HCT116 (cell line): ENCODE measurements around the gene PEX11A. TPM values are rescaled to one million over a fixed set of nuclear protein-coding genes. Genes with fewer than 3 reads are reported as not detected.

Experiments
- ATAC-seq: fragments of 200-7000 bp; cut with Tn5 transposase; 2 replicates; pipeline ENCODE4 v1.9.1; 2020; ENCODE audit warnings: mild to moderate bottlenecking, moderate library complexity
- BruUV-seq: library from RNA; stranded (reverse); fragments of 400-500 nt; replicated peaks from 2 replicates; lab custom pipeline; 2021; lab: Mats Ljungman, UMichigan
- CTCF ChIA-PET: fragments of 300-600 bp; sonication (Branson Sonifier 250); formaldehyde crosslinking; loops from one replicate; lab custom pipeline; 2021; ENCODE audit warnings: antibody characterized with exemption; lab: Charles Lee
- POLR2A ChIA-PET: fragments of 300-600, 350-600 bp; sonication (Branson Sonifier 250); formaldehyde crosslinking; loops from one replicate; lab custom pipeline; 2021; ENCODE audit warnings: antibody characterized with exemption; lab: Charles Lee
- RAD21 ChIA-PET, 2 experiments: fragments of 300-600 bp; sonication (Branson Sonifier 250); formaldehyde crosslinking; loops; one replicate each; lab custom pipeline; 2023; ENCODE audit warnings: low total read pairs in 2 of 2; ENCODE audit not compliant: uncharacterized antibody in 2 of 2, unreplicated experiment in 2 of 2, low non-redundant PET in 1 of 2; lab: Charles Lee
- DNase-seq: peaks from one replicate; pipeline ENCODE4 v3.0.0-alpha.2; 2010; ENCODE audit warnings: low read depth, low spot score
- H2AFZ ChIP-seq: fragments of 200-600 bp; shearing (Covaris generic), sonication (generic); 2 replicates; pipeline ENCODE4 v1.6.1; 2017; ENCODE audit warnings: low read depth, mixed run types, mixed read lengths, antibody characterized with exemption, low read length; ENCODE audit not compliant: poor library complexity, severe bottlenecking
- H3K27ac ChIP-seq: 2 replicates; pipeline ENCODE4 v1.5.1; 2012; ENCODE audit warnings: low read depth, low read length
- H3K27me3 ChIP-seq: fragments of 200-600 bp; sonication (generic); 2 replicates; pipeline ENCODE4 v1.6.1; 2016; ENCODE audit warnings: mixed run types, low read length, mixed read lengths; ENCODE audit not compliant: insufficient read depth
- H3K36me3 ChIP-seq, 2 experiments: fragments of 200-500 bp in 1 of 2; fragments of 200-600 bp in 1 of 2; sonication (Bioruptor generic) in 1 of 2; sonication (generic) in 1 of 2; 2 replicates each; pipeline versions ENCODE4 v1.5.1 to v1.6.1; 2014 to 2016; ENCODE audit warnings: low read length in 2 of 2, inconsistent platforms in 1 of 2, mixed read lengths in 1 of 2, mixed run types in 1 of 2; ENCODE audit not compliant: insufficient read depth in 2 of 2, control insufficient read depth in 1 of 2
- H3K4me1 ChIP-seq, 2 experiments: fragments of 200-600 bp in 1 of 2; sonication (generic) in 1 of 2; 2 replicates each; pipeline versions ENCODE4 v1.5.1 to v1.6.1; 2012 to 2017; ENCODE audit warnings: low read length in 2 of 2, inconsistent platforms in 1 of 2, mild to moderate bottlenecking in 1 of 2, mixed read lengths in 1 of 2, mixed run types in 1 of 2, moderate library complexity in 1 of 2; ENCODE audit not compliant: insufficient read depth in 2 of 2, control insufficient read depth in 1 of 2
- H3K4me2 ChIP-seq: fragments of 200-600 bp; sonication (generic); 2 replicates; pipeline ENCODE4 v1.6.1; 2017; ENCODE audit warnings: mixed run types, low read length, mixed read lengths
- H3K4me3 ChIP-seq, 2 experiments: fragments of 200-600 bp in 1 of 2; sonication (generic) in 1 of 2; replicated peaks in 1 of 2; 2 replicates each; pipeline ENCODE4 v1.5.1; 2011 to 2016; ENCODE audit warnings: low read length in 2 of 2, control low read depth in 1 of 2, low read depth in 1 of 2, mild to moderate bottlenecking in 1 of 2, mixed read lengths in 1 of 2, mixed run types in 1 of 2
- H3K79me2 ChIP-seq: fragments of 200-600 bp; sonication (generic); 2 replicates; pipeline ENCODE4 v1.6.1; 2017; ENCODE audit warnings: mild to moderate bottlenecking, mixed run types, low read length, moderate library complexity, mixed read lengths; ENCODE audit not compliant: insufficient read depth
- H3K9ac ChIP-seq: fragments of 200-600 bp; sonication (generic); 2 replicates; pipeline ENCODE4 v1.6.1; 2016; ENCODE audit warnings: low read length, mixed read lengths
- H3K9me2 ChIP-seq: fragments of 200-600 bp; sonication (generic), shearing (Covaris generic); 2 replicates; pipeline ENCODE4 v1.6.1; 2017; ENCODE audit warnings: mixed run types, mild to moderate bottlenecking, moderate library complexity; ENCODE audit not compliant: insufficient read depth
- H3K9me3 ChIP-seq, 2 experiments: fragments of 200-500 bp in 1 of 2; fragments of 200-600 bp in 1 of 2; sonication (Bioruptor generic) in 1 of 2; sonication (generic) in 1 of 2; 2 replicates each; pipeline ENCODE4 v1.6.1; 2014 to 2017; ENCODE audit warnings: low read length in 2 of 2, mixed read lengths in 2 of 2, inconsistent platforms in 1 of 2, low read depth in 1 of 2, mild to moderate bottlenecking in 1 of 2, mixed run types in 1 of 2, moderate library complexity in 1 of 2; ENCODE audit not compliant: control insufficient read depth in 1 of 2, insufficient read depth in 1 of 2
- H4K20me1 ChIP-seq: fragments of 200-600 bp; sonication (generic), shearing (Covaris generic); 2 replicates; pipeline ENCODE4 v1.6.1; 2017; ENCODE audit warnings: mixed run types, mild to moderate bottlenecking, moderate library complexity; ENCODE audit not compliant: insufficient read depth
- CBX3 ChIP-seq: IDR thresholded peaks from 2 replicates; pipeline ENCODE4 v1.6.1; 2012; ENCODE audit warnings: low read depth
- EGR1 ChIP-seq: IDR thresholded peaks from 2 replicates; pipeline ENCODE4 v1.6.1; 2012; ENCODE audit warnings: low read depth
- ELF1 ChIP-seq: IDR thresholded peaks from 2 replicates; pipeline ENCODE4 v1.6.1; 2012; ENCODE audit warnings: low read depth, borderline replicate concordance
- EZH2 ChIP-seq: fragments of 200-600 bp; sonication (generic); IDR thresholded peaks from 2 replicates; pipeline ENCODE4 v1.6.1; 2017; ENCODE audit warnings: antibody characterized with exemption, mixed run types
- EZH2phosphoT487 ChIP-seq: fragments of 200-600 bp; IDR thresholded peaks from 2 replicates; pipeline ENCODE4 v1.6.1; 2018; ENCODE audit warnings: antibody characterized with exemption, borderline replicate concordance
- FOSL1 ChIP-seq: IDR thresholded peaks from 2 replicates; pipeline ENCODE4 v1.6.1; 2012; ENCODE audit warnings: low read depth
- JUND ChIP-seq: IDR thresholded peaks from 2 replicates; pipeline ENCODE4 v1.6.1; 2012
- POLR2A ChIP-seq: IDR thresholded peaks from 2 replicates; pipeline ENCODE4 v1.7.0; 2011; ENCODE audit warnings: borderline replicate concordance; ENCODE audit not compliant: insufficient read depth, insufficient read length; ENCODE audit errors: extremely low read depth
- POLR2AphosphoS5 ChIP-seq: IDR thresholded peaks from 2 replicates; pipeline ENCODE4 v1.6.1; 2011; ENCODE audit warnings: mild to moderate bottlenecking, low read depth, low read length, moderate library complexity
- SIN3A ChIP-seq: IDR thresholded peaks from 2 replicates; pipeline ENCODE4 v1.6.1; 2012; ENCODE audit warnings: low read depth
- SP1 ChIP-seq: IDR thresholded peaks from 2 replicates; pipeline ENCODE4 v1.6.1; 2012; ENCODE audit warnings: low read depth
- SRF ChIP-seq: IDR thresholded peaks from 2 replicates; pipeline ENCODE4 v1.6.1; 2012; ENCODE audit warnings: low read depth
- TCF7L2 ChIP-seq: IDR thresholded peaks from 2 replicates; pipeline ENCODE4 v1.7.0; 2011; ENCODE audit warnings: borderline replicate concordance, inconsistent platforms; ENCODE audit not compliant: insufficient read depth, insufficient read length; ENCODE audit errors: extremely low read depth
- YY1 ChIP-seq: IDR thresholded peaks from 2 replicates; pipeline ENCODE4 v1.6.1; 2011; ENCODE audit warnings: low read length, low read depth, moderate library complexity, mild to moderate bottlenecking; ENCODE audit not compliant: insufficient replicate concordance; ENCODE audit errors: extremely low read depth
- ZFX ChIP-seq: fragments of 450-650 bp; IDR thresholded peaks from 2 replicates; pipeline ENCODE4 v1.6.1; 2017
- ZNF274 ChIP-seq: fragments of 200-500 bp; sonication (Bioruptor generic); IDR thresholded peaks from 2 replicates; pipeline ENCODE4 v1.6.1; 2014; ENCODE audit warnings: mild to moderate bottlenecking, low read depth, low read length, inconsistent platforms
- intact Hi-C: fragments of 100-400 bp; cut with micrococcal nuclease; formaldehyde crosslinking; loops from 2 replicates; pipeline ENCODE4 v1.10.0; 2022
- total RNA-seq: library from RNA; stranded (reverse); gene quantifications from one replicate; pipeline ENCODE4 v1.2.1, GENCODE V29; 2021; ENCODE audit not compliant: unreplicated experiment
- TF ChIP-seq, protein P1 (sequence below): IDR thresholded peaks from 2 replicates; pipeline ENCODE4 v1.6.1; 2012; ENCODE audit warnings: low read depth
- TF ChIP-seq, protein P2 (sequence below): IDR thresholded peaks from 2 replicates; pipeline ENCODE4 v1.6.1; 2012
- TF ChIP-seq, protein P3 (sequence below): IDR thresholded peaks from 2 replicates; pipeline ENCODE4 v1.6.1; 2012

The PEX11A gene
- total RNA-seq, 1 experiment from 2014 or later = 7.1 TPM

DNA sequence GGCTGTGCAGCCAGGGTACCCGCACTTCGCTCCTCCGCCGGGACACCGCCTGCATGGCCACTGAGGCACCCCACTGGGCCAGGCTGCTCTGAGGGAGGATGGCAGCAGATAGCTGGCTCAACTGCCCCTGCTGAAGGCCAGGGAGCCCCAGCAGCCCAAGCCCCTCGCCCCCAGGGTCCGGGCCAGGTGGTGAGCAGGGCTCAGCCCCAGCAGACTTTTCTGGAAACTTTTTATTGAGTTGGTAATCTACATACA, 22.9 kb downstream of the PEX11A start:
- Histone ChIP-seq H3K4me3 (no peak overlapping the region), H4K20me1 (no peaks in the 10 kb centered on the region), H3K9me2 (no peaks in the 10 kb centered on the region), H3K27me3 (no peaks in the 10 kb centered on the region), H3K36me3 (no peaks in the 10 kb centered on the region), H3K79me2 (no peaks in the 10 kb centered on the region), H3K27ac (no peak overlapping the region), H3K9ac (no peak overlapping the region), H3K4me1 (peaks cover 0 to 5% of the 10 kb centered on the region in 2 experiments; a peak in 1 of 4 replicates), H2AFZ (no peak overlapping the region), H3K9me3 (no peaks in the 10 kb centered on the region), H3K4me2 (no peak overlapping the region)
- ChIA-PET RAD21 (no interaction called here), CTCF (no interaction called here), POLR2A (no interaction called here)
- ATAC-seq = no peak
- no TSS peak for BruUV-seq
- no peak for DNase-seq
- intact Hi-C loops = no loop called here
- TF ChIP-seq ZFX (no peak), FOSL1 (no peak), JUND (no peak), EZH2phosphoT487 (no peak), ZNF274 (no peak), POLR2A (no peak), EGR1 (no peak), SRF (no peak), CBX3 (no peak), TCF7L2 (no peak), POLR2AphosphoS5 (no peak), SP1 (no peak), ELF1 (no peak), EZH2 (no peak), SIN3A (no peak), YY1 (no peak)
- TF ChIP-seq, protein P1, sequence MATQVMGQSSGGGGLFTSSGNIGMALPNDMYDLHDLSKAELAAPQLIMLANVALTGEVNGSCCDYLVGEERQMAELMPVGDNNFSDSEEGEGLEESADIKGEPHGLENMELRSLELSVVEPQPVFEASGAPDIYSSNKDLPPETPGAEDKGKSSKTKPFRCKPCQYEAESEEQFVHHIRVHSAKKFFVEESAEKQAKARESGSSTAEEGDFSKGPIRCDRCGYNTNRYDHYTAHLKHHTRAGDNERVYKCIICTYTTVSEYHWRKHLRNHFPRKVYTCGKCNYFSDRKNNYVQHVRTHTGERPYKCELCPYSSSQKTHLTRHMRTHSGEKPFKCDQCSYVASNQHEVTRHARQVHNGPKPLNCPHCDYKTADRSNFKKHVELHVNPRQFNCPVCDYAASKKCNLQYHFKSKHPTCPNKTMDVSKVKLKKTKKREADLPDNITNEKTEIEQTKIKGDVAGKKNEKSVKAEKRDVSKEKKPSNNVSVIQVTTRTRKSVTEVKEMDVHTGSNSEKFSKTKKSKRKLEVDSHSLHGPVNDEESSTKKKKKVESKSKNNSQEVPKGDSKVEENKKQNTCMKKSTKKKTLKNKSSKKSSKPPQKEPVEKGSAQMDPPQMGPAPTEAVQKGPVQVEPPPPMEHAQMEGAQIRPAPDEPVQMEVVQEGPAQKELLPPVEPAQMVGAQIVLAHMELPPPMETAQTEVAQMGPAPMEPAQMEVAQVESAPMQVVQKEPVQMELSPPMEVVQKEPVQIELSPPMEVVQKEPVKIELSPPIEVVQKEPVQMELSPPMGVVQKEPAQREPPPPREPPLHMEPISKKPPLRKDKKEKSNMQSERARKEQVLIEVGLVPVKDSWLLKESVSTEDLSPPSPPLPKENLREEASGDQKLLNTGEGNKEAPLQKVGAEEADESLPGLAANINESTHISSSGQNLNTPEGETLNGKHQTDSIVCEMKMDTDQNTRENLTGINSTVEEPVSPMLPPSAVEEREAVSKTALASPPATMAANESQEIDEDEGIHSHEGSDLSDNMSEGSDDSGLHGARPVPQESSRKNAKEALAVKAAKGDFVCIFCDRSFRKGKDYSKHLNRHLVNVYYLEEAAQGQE = no peak
- TF ChIP-seq, protein P2, sequence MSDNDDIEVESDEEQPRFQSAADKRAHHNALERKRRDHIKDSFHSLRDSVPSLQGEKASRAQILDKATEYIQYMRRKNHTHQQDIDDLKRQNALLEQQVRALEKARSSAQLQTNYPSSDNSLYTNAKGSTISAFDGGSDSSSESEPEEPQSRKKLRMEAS = no peak
- TF ChIP-seq, protein P3, sequence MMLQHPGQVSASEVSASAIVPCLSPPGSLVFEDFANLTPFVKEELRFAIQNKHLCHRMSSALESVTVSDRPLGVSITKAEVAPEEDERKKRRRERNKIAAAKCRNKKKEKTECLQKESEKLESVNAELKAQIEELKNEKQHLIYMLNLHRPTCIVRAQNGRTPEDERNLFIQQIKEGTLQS = no peak
